ENCODE results near the gene SCAMP2. TPM values are rescaled to one million over a fixed set of nuclear protein-coding genes. Genes with fewer than 3 reads are reported as not detected.

The SCAMP2 gene
- total and polyA plus RNA-seq, 2 experiments from 2014 or later = 34.7 to 51.3 TPM

- TF ChIP-seq ZNF462 (CRISPR knock-in tag; IDR thresholded peaks at IDR 0.05) = no peak
- TF ChIP-seq CTCF (conservative IDR thresholded peaks at IDR 0.05; ENCODE audit: low read depth in 2 of 2) = no peak
- TF ChIP-seq ZNF114 (CRISPR knock-in tag; IDR thresholded peaks at IDR 0.05) = no peak
These were observed 32.1 kb downstream of the SCAMP2 start (continued) for GRCh38 chr15:74840851-74841775.

Data from GM23338 (cell line).